ENCODE measurements around the gene RAB41.
"Not testable (repeated sequence)": the region's sequence is repeated elsewhere in the genome, so short reads cannot be mapped to it uniquely, and the experiment has no call there.

RAB41 gene

GRCh38 chrX:70289793-70290770 lies 8.1 kb downstream of the RAB41 start, which contains the start of the genes KIF4A and PDZD11:
KIF4A (plus strand) TSS chrX:70290104; CDS start chrX:70290459, 355 bp downstream.
PDZD11 (minus strand) TSS chrX:70289927; CDS start chrX:70289341, 586 bp downstream.
- peak; percentile 95 for DNase-seq (ENCODE audit: low spot score)

GRCh38 chrX:70292788-70293187 lies 10.8 kb downstream of the RAB41 start:
- DNase-seq (ENCODE audit: low spot score): no peak

- no peak for DNase-seq (ENCODE audit: low spot score)
Measured at GRCh38 chrX:70293621-70294020, 11.6 kb downstream of the RAB41 start.

- DNase-seq (ENCODE audit: low spot score): no peak
Measured at GRCh38 chrX:70301716-70302115, 19.7 kb downstream of the RAB41 start.

- DNase-seq (ENCODE audit: low spot score): no peak
Measured at GRCh38 chrX:70313503-70313902, 31.5 kb downstream of the RAB41 start.

GRCh38 chrX:70322784-70323183 lies 40.8 kb downstream of the RAB41 start:
- no peak for DNase-seq (ENCODE audit: low spot score)

GRCh38 chrX:70323628-70324027 lies 41.7 kb downstream of the RAB41 start:
- DNase-seq (ENCODE audit: low spot score): not testable (repeated sequence)

- DNase-seq (ENCODE audit: low spot score): no peak
Measured at GRCh38 chrX:70324326-70324725, 42.4 kb downstream of the RAB41 start.

GRCh38 chrX:70331161-70331560 lies 49.2 kb downstream of the RAB41 start:
- no peak for DNase-seq (ENCODE audit: low spot score)

GRCh38 chrX:70332600-70332999 lies 50.6 kb downstream of the RAB41 start:
- no peak for DNase-seq (ENCODE audit: low spot score)
